Retinal pigment epithelial cell (primary cell): ENCODE data around the gene PUDP.

Experiments
- DNase-seq: peaks from one replicate; pipeline ENCODE4 v3.0.0-alpha.2; 2010; ENCODE audit warnings: low read depth
- H3K4me3 ChIP-seq: 2 replicates; pipeline ENCODE4 v1.5.1; 2011; ENCODE audit warnings: mild to moderate bottlenecking, low read length, control low read depth, moderate library complexity
- CTCF ChIP-seq: conservative IDR thresholded peaks from 2 replicates; pipeline ENCODE4 v1.5.1; 2011; ENCODE audit warnings: low read depth, low read length, control low read depth, inconsistent platforms

Gene PUDP

GRCh38 chrX:7159149-7159861 lies 11.4 kb upstream of the PUDP start:
- H3K4me3 ChIP-seq = no peak overlapping the region
- no peak for DNase-seq
- no peak for TF ChIP-seq CTCF

- TF ChIP-seq CTCF = no peak
- DNase-seq = no peak
- H3K4me3 ChIP-seq = no peak overlapping the region
Measured at GRCh38 chrX:7158468-7158990, 10.6 kb upstream of the PUDP start.

- H3K4me3 ChIP-seq = no peak overlapping the region
- no peak for TF ChIP-seq CTCF
- DNase-seq = no peak
Measured at GRCh38 chrX:7156879-7157278, 8.9 kb upstream of the PUDP start.

GRCh38 chrX:7155163-7155562 lies 7.2 kb upstream of the PUDP start:
- no peak for TF ChIP-seq CTCF
- no peak for DNase-seq
- H3K4me3 ChIP-seq = no peak overlapping the region

- H3K4me3 ChIP-seq = no peak overlapping the region
- TF ChIP-seq CTCF = no peak
- no peak for DNase-seq
Measured at GRCh38 chrX:7154041-7154597, 6.2 kb upstream of the PUDP start.

- no peak for DNase-seq
- no peak overlapping the region for H3K4me3 ChIP-seq
- TF ChIP-seq CTCF = no peak
Measured at GRCh38 chrX:7153231-7153630, 5.3 kb upstream of the PUDP start.

GRCh38 chrX:7149411-7149810 lies 1.5 kb upstream of the PUDP start:
- DNase-seq = no peak
- no peak overlapping the region for H3K4me3 ChIP-seq
- TF ChIP-seq CTCF = no peak
